Osteoblast (primary cell): ENCODE measurements around the gene CCDC178. TPM values are rescaled to one million over a fixed set of nuclear protein-coding genes. Genes with fewer than 3 reads are reported as not detected.

ENCODE experiments used
- DNase-seq: peaks from one replicate; pipeline ENCODE4 v3.0.0; 2011; ENCODE audit warnings: low spot score, mixed read lengths; ENCODE audit not compliant: insufficient read length; ENCODE audit errors: missing footprints
- H2AFZ ChIP-seq: 2 replicates; pipeline ENCODE4 v1.6.0; 2011; ENCODE audit warnings: mild to moderate bottlenecking, low read length
- H3K27ac ChIP-seq: 2 replicates; pipeline ENCODE4 v1.5.1; 2011; ENCODE audit warnings: mild to moderate bottlenecking, low read depth, low read length, moderate library complexity
- H3K27me3 ChIP-seq: 2 replicates; pipeline ENCODE4 v1.6.0; 2012; ENCODE audit warnings: mild to moderate bottlenecking, control low read depth, inconsistent platforms, low read length, moderate library complexity; ENCODE audit not compliant: insufficient read depth
- H3K36me3 ChIP-seq: 2 replicates; pipeline ENCODE4 v1.5.1; 2011; ENCODE audit warnings: mild to moderate bottlenecking, low read length, control low read depth, moderate library complexity; ENCODE audit not compliant: insufficient read depth
- H3K4me1 ChIP-seq: 2 replicates; pipeline ENCODE4 v1.5.1; 2011; ENCODE audit warnings: mild to moderate bottlenecking, low read length, control low read depth, moderate library complexity; ENCODE audit not compliant: insufficient read depth
- H3K4me2 ChIP-seq: 2 replicates; pipeline ENCODE4 v1.6.0; 2011; ENCODE audit warnings: mild to moderate bottlenecking, low read length; ENCODE audit not compliant: insufficient read depth
- H3K4me3 ChIP-seq: fragments of 200-600 bp; sonication (generic); 3 replicates; pipeline ENCODE4 v1.5.1; 2012; ENCODE audit warnings: mild to moderate bottlenecking, low read length, inconsistent platforms; ENCODE audit not compliant: insufficient read depth
- H3K79me2 ChIP-seq: 2 replicates; pipeline ENCODE4 v1.6.0; 2012; ENCODE audit warnings: mild to moderate bottlenecking, low read length, control low read depth, inconsistent platforms; ENCODE audit not compliant: insufficient read depth
- H3K9me3 ChIP-seq: 2 replicates; pipeline ENCODE4 v1.5.1; 2011; ENCODE audit warnings: low read depth, low read length, control low read depth
- H4K20me1 ChIP-seq: 2 replicates; pipeline ENCODE4 v1.6.0; 2012; ENCODE audit warnings: mild to moderate bottlenecking, low read length, control low read depth; ENCODE audit not compliant: insufficient read depth
- CTCF ChIP-seq: IDR thresholded peaks from 2 replicates; pipeline ENCODE4 v1.5.1; 2011; ENCODE audit warnings: mild to moderate bottlenecking, low read depth, low read length, moderate library complexity; ENCODE audit errors: extremely low read depth
- total RNA-seq: library from RNA; depleted of rRNA; stranded (reverse); fragments of >200 nt; gene quantifications from 2 replicates; pipeline ENCODE4 v1.2.3, GENCODE V29; 2012

Gene CCDC178
- total RNA-seq, 1 donor: not detected

GRCh38 chr18:33239298-33239697, 201.2 kb downstream of the CCDC178 start:
- Histone ChIP-seq H4K20me1 (no peaks in the 10 kb centered on the region), H3K4me3 (no peak overlapping the region), H3K27ac (no peak overlapping the region), H3K4me1 (no peaks in the 10 kb centered on the region), H3K4me2 (no peak overlapping the region), H3K9me3 (no peaks in the 10 kb centered on the region), H3K27me3 (no peaks in the 10 kb centered on the region), H2AFZ (no peak overlapping the region), H3K79me2 (no peaks in the 10 kb centered on the region), H3K36me3 (no peaks in the 10 kb centered on the region)
- no peak for DNase-seq
- TF ChIP-seq CTCF: no peak

- Histone ChIP-seq H2AFZ (peak overlapping the region; percentile 36), H3K9me3 (no peaks in the 10 kb centered on the region), H3K79me2 (no peaks in the 10 kb centered on the region), H3K27ac (no peak overlapping the region), H3K27me3 (no peaks in the 10 kb centered on the region), H3K4me2 (no peak overlapping the region), H4K20me1 (no peaks in the 10 kb centered on the region), H3K4me3 (no peak overlapping the region), H3K4me1 (no peaks in the 10 kb centered on the region), H3K36me3 (no peaks in the 10 kb centered on the region)
- no peak for TF ChIP-seq CTCF
- no peak for DNase-seq
Observed at GRCh38 chr18:33232318-33232626, 208.2 kb downstream of the CCDC178 start.

GRCh38 chr18:33231474-33232317, 208.8 kb downstream of the CCDC178 start:
- DNase-seq: peak; percentile 72
- H2AFZ ChIP-seq: peak overlapping the region; percentile 36

More at GRCh38 chr18:33231474-33232317, 208.8 kb downstream of the CCDC178 start:
- Histone ChIP-seq H3K4me2 (no peak overlapping the region), H3K36me3 (no peaks in the 10 kb centered on the region), H3K27ac (no peak overlapping the region), H3K79me2 (no peaks in the 10 kb centered on the region), H3K4me1 (no peaks in the 10 kb centered on the region), H3K9me3 (no peaks in the 10 kb centered on the region), H4K20me1 (no peaks in the 10 kb centered on the region), H3K4me3 (no peak overlapping the region), H3K27me3 (no peaks in the 10 kb centered on the region)
- TF ChIP-seq CTCF: peak; percentile 95
